ENCODE data around the gene DPYSL3. TPM values are rescaled to one million over a fixed set of nuclear protein-coding genes. Genes with fewer than 3 reads are reported as not detected.

Gene DPYSL3
- polyA plus RNA-seq, 1 of the 3 experiments (the other 2 are of a cell fraction), result 123 TPM

DNA sequence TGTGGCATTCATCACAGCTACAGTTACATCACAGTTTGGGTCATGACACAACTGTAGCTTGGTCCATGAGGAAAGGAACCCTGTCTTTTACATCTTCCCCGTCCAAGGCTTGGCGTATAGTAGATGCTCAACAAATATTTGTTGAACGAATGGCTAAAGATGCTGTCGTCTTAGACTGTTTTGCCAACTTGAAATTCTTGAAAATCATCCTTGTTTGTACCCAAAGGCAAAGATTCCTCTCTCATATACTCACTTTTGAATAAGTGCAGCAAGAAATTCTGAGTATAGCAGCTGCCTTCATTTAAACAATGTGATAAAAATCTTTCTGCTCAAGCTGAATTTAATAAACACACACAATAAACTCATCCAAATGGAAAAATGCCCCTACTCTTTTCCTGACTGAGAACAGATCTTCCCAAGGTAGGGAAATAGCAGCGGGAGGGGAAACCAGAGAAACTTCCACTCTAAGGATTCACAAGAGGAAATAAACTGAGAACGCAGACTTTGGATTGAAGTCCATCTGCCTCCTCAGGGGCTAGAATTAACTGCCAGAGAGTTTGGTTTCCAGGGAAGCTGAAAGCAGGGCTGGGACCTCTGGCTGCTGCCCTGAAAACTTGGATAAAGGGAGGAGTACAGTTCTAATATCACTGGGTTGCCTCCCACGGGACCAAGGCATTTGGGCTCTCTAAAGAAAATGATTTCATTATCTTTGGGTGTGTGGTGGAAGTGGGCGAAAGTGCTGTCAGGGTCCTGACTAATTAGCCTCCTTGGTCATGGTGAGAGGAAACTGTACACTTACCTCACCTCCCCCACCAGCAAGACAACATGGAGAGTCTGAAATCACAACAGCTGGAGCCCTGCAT, 99.1 kb downstream of the DPYSL3 start (continued):
- no peak for TF ChIP-seq GABPA (IDR thresholded peaks at IDR 0.05; ENCODE audit: low read depth)
- TF ChIP-seq, protein P1, sequence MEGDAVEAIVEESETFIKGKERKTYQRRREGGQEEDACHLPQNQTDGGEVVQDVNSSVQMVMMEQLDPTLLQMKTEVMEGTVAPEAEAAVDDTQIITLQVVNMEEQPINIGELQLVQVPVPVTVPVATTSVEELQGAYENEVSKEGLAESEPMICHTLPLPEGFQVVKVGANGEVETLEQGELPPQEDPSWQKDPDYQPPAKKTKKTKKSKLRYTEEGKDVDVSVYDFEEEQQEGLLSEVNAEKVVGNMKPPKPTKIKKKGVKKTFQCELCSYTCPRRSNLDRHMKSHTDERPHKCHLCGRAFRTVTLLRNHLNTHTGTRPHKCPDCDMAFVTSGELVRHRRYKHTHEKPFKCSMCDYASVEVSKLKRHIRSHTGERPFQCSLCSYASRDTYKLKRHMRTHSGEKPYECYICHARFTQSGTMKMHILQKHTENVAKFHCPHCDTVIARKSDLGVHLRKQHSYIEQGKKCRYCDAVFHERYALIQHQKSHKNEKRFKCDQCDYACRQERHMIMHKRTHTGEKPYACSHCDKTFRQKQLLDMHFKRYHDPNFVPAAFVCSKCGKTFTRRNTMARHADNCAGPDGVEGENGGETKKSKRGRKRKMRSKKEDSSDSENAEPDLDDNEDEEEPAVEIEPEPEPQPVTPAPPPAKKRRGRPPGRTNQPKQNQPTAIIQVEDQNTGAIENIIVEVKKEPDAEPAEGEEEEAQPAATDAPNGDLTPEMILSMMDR (IDR thresholded peaks at IDR 0.05), result no peak
- TF ChIP-seq TEAD4 (IDR thresholded peaks at IDR 0.05; ENCODE audit: borderline replicate concordance, insufficient read depth), result no peak
- TF ChIP-seq RXRA (IDR thresholded peaks at IDR 0.05; ENCODE audit: borderline replicate concordance, low read depth), result no peak
- TF ChIP-seq TCF12 (IDR thresholded peaks at IDR 0.05), result peak; percentile 31; the same call in 1 of the 2 replicates
- TF ChIP-seq EP300 (IDR thresholded peaks at IDR 0.05; ENCODE audit: borderline replicate concordance in 1 of 2, low read depth in 1 of 2, low read length in 1 of 2), result peak in 1 of 2 experiments; percentile 57; a peak in 1 of 4 replicates

DNA sequence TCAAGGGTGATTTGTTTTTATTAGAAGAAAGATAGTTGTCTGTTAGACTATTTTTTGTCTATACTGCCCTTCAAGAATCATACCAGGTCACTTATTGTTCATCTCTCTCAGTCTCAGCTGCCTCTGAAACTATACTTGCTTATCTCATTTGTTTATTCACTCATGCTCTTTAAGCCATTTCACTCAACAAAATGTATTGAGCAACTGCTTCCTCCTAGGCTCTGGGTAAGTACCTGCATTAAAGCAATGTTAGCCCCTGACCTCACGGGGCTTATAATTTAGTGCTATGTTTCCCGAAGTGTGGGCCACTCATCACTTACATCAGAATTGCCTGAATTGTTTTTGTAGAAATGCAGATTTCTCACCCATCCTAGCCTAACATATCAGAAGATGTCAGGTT, 100.9 kb downstream of the DPYSL3 start:
- Histone ChIP-seq H3K9ac (no peak overlapping the region), H3K4me2 (no peak overlapping the region), H3K9me2 (no peaks in the 10 kb centered on the region), H3K27ac (ENCODE audit: low read depth in 2 of 2, low read length in 1 of 2) (no peak overlapping the region), H3K79me2 (ENCODE audit: insufficient read depth) (no peaks in the 10 kb centered on the region), H3K4me3 (ENCODE audit: low read depth in 2 of 2, low read length in 1 of 2) (no peak overlapping the region), H4K20me1 (ENCODE audit: insufficient read depth) (no peaks in the 10 kb centered on the region; the same call in 1 of the 2 replicates), H3F3A (replicated peaks; ENCODE audit: insufficient read depth) (peaks cover 22% of the 10 kb centered on the region), H2AFZ (ENCODE audit: low read depth) (no peak overlapping the region), H3K9me3 (no peaks in the 10 kb centered on the region), H3K27me3 (ENCODE audit: insufficient read depth) (no peaks in the 10 kb centered on the region), H3K36me3 (replicated peaks in 1 of 2; ENCODE audit: control insufficient read depth in 1 of 2, insufficient read depth in 2 of 2, low read length in 1 of 2) (peaks cover 38 to 81% of the 10 kb centered on the region in 2 experiments), H3K4me1 (ENCODE audit: control insufficient read depth in 1 of 2, insufficient read depth in 2 of 2, low read depth in 1 of 2, low read length in 1 of 2) (peaks cover 20 to 30% of the 10 kb centered on the region in 2 experiments)
- POLR2A ChIA-PET, result no interaction called here
- 93% methylated on average over 2 of the region's 2 CpGs for WGBS (ENCODE audit: low lambda C conversion rate)
- no peak for DNase-seq
- CTCF ChIA-PET, result interaction anchor here (0.8 to 4.3 kb wide), 3 partner anchors 11 to 150 kb away, joined by 3 to 21 read pairs (median 3); no protein-coding TSS in a partner anchor
- TF ChIP-seq NRF1 (IDR thresholded peaks at IDR 0.05; ENCODE audit: low read depth, low read length), result no peak
- TF ChIP-seq YY1 (IDR thresholded peaks at IDR 0.05; ENCODE audit: low read depth), result no peak
- TF ChIP-seq MEF2A (IDR thresholded peaks at IDR 0.05; ENCODE audit: borderline replicate concordance, low read depth), result no peak
- TF ChIP-seq EZH2phosphoT487 (IDR thresholded peaks at IDR 0.05; ENCODE audit: borderline replicate concordance, low read depth), result no peak
- no peak for TF ChIP-seq FOSL2 (IDR thresholded peaks at IDR 0.05; ENCODE audit: borderline replicate concordance, low read depth)
- TF ChIP-seq TEAD4 (IDR thresholded peaks at IDR 0.05; ENCODE audit: borderline replicate concordance, insufficient read depth), result no peak
- TF ChIP-seq, protein P2, sequence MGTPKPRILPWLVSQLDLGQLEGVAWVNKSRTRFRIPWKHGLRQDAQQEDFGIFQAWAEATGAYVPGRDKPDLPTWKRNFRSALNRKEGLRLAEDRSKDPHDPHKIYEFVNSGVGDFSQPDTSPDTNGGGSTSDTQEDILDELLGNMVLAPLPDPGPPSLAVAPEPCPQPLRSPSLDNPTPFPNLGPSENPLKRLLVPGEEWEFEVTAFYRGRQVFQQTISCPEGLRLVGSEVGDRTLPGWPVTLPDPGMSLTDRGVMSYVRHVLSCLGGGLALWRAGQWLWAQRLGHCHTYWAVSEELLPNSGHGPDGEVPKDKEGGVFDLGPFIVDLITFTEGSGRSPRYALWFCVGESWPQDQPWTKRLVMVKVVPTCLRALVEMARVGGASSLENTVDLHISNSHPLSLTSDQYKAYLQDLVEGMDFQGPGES (IDR thresholded peaks at IDR 0.05; ENCODE audit: low read depth, low read length), result no peak
- TF ChIP-seq RFX5 (IDR thresholded peaks at IDR 0.05; ENCODE audit: low read length), result no peak
- no peak for TF ChIP-seq GATA2 (CRISPR knock-in tag; IDR thresholded peaks at IDR 0.05)
- no peak for TF ChIP-seq FOXM1 (IDR thresholded peaks at IDR 0.05; ENCODE audit: low read depth)
- TF ChIP-seq RAD21 (IDR thresholded peaks at IDR 0.05; ENCODE audit: low read length), result no peak
- no peak for TF ChIP-seq POLR2AphosphoS5 (IDR thresholded peaks at IDR 0.05; ENCODE audit: low read depth, low read length)
- TF ChIP-seq, protein P3, sequence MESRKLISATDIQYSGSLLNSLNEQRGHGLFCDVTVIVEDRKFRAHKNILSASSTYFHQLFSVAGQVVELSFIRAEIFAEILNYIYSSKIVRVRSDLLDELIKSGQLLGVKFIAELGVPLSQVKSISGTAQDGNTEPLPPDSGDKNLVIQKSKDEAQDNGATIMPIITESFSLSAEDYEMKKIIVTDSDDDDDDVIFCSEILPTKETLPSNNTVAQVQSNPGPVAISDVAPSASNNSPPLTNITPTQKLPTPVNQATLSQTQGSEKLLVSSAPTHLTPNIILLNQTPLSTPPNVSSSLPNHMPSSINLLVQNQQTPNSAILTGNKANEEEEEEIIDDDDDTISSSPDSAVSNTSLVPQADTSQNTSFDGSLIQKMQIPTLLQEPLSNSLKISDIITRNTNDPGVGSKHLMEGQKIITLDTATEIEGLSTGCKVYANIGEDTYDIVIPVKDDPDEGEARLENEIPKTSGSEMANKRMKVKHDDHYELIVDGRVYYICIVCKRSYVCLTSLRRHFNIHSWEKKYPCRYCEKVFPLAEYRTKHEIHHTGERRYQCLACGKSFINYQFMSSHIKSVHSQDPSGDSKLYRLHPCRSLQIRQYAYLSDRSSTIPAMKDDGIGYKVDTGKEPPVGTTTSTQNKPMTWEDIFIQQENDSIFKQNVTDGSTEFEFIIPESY (IDR thresholded peaks at IDR 0.05; ENCODE audit: borderline replicate concordance, low read depth), result no peak
- TF ChIP-seq RCOR1 (IDR thresholded peaks at IDR 0.05; ENCODE audit: low read length), result no peak
- TF ChIP-seq, protein P4, sequence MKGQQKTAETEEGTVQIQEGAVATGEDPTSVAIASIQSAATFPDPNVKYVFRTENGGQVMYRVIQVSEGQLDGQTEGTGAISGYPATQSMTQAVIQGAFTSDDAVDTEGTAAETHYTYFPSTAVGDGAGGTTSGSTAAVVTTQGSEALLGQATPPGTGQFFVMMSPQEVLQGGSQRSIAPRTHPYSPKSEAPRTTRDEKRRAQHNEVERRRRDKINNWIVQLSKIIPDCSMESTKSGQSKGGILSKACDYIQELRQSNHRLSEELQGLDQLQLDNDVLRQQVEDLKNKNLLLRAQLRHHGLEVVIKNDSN (IDR thresholded peaks at IDR 0.05; ENCODE audit: borderline replicate concordance, low read depth), result no peak

All from SK-N-SH (cell line).